Retina (tissue), 1 donor: ENCODE data around the gene ATG7.

Source experiments
- DNase-seq: peaks from one replicate; pipeline ENCODE4 v3.0.0-alpha.2; 2016

ATG7 gene

DNA sequence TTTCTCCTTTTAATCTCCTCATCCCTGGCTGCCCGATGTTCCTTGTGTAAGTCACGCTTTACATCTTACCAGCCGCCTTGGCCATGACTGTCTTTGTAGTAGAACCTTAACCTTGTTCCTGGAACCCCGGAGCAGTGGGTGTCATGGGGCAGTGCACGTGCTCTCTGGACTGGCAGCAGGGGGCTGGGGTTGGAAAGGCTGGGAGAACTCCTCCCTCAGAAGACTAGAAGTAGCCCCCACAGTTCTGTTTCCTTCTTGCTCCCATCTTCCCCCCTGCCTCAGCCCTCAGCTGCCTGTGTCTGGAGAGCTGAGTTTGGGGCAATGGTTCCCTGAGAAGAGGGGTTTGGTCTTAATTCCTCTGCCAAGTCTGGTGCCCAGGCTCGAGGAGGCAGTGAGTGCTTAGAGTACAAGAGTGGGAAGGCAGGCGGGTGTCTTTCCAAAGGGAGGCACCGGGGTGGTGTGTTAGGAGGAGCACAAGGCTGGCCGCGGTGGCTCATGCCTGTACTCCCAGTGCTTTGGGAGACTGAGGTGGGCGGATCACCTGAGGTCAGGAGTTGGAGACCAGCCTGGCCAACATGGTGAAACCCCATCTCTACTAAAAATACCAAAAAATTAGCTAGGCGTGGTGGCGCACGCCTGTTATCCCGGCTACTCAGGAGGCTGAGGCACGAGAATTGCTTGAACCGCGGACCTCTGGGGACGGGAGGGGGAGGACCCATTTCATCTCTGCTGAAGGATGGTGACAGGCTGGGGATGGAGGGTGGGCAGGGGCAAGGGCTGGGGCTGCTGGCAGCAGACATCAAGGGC, 271.1 kb downstream of the ATG7 start:
- no peak for DNase-seq

DNA sequence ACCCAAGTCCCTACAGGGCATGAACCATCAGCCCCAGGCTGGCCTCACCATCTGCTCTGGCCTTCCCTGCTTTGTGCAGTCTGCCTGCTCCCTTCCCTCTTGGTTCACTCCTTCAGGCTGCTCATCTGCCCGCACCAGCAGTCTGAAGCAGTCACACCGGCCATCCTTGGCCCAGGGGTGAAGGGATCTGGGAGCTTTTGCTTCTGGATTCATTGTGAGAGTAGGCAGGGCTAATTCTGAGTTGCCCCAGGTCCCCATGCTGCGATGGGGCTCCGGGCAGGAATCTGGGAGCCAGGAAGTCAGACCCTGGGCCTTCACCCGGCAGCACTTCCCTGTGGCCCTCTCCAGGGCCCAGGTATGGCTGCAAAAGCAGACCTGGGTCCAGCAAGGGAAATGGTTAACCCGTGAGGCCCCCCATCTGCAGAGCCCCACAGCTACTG, 271.8 kb downstream of the ATG7 start:
- no peak for DNase-seq

DNA sequence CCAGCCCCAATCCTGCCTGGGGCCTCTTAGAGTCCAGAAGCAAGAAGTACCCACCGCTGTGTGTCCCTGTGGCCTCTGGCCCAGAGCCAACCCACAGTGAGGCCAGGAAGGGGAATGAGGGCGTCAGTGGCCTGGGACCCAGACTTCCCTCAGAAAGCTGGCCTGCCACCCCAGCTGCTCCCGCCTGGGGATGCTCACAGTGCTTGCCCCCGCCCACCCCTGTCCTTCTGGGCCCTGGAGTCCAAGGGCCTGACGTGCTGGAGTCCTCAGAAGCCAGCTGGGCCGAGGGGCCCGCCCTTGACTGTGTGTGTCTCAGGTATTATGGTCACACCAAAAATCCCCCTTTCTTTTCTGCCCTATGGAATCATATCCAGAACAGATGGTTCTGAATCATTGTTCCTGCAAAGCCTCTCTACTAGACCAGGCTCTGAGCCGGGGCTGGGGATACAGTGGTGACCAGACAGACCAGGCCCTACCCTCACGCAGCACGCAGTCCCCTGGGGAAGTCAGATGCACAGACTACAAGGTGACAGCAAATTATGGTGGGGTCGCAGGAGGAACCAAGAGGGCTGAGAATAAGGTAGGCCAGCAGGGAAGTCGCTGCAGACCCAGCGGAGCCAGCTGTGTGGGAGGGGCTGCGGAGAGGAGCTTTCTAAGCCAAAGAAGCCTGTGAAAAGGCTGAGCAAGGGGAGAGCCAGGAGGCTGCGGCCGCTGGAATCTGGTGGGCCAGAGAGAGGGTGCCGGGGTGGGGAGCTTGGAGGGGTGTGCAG, 272.4 kb downstream of the ATG7 start:
- DNase-seq = no peak

DNA sequence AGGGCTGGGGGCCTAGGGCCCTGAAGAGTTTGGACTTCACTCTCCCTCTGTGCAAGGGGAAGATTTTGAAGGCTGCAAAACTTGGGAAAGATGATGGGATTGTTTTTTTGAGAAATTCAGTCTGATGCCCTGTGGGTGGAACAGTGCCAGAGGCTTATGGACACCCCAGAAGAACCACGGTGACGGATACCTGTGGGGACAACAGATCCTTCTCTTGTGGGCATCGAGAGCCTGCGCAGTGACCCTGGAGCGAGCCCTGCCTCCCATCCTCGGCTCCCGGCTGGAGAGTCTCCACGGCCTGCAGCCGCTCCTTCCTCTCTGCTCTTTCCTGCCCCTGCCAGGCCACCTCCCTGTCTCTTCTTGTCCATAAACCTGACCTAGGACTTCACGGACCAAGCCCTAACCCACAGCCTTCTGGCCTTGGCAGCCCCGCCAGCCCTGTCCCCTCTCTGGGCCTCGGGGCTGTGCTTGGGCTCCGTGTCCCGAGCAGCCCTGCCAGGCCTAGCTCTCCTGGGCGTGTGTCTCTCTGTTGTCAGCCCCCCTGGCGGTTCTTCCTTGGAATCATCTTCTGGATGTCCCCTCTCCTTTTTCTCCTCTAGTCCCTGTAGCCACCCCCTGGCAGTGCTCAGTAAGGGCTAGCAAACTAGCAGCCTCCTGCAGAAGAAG, 273.1 kb downstream of the ATG7 start:
- DNase-seq = no peak

DNA sequence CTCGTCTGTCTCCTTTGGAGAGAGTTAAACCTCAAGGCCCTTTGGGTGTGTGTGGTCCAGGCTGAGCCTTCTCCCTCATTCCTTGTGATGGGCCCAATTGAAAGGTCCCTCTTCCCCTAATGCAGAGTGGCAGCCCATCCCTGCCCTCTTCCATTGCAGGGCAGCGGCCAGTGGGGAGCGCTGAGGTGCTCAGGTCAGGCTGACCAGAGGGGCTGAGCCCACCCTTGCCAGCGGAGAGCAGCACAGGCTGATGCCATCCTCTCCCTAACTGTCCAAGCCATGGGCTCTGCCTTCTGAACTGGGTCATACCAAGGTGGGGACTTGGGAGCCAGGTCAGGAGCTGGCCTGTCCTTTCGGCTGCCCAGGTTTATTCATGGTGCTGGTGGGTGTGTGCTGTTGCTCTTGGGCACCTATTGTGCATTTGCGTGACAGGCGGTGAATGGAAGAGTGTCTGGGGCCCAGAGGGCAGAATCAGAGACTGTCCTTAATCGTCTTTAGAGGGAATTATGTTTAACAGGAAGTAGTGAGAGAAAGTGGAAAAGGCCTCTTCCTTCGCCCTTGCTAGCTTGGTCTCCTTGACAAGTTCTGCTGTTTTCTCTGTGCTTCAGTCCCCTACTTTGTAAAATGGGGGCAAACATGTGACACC, 274.6 kb downstream of the ATG7 start:
- no peak for DNase-seq

DNA sequence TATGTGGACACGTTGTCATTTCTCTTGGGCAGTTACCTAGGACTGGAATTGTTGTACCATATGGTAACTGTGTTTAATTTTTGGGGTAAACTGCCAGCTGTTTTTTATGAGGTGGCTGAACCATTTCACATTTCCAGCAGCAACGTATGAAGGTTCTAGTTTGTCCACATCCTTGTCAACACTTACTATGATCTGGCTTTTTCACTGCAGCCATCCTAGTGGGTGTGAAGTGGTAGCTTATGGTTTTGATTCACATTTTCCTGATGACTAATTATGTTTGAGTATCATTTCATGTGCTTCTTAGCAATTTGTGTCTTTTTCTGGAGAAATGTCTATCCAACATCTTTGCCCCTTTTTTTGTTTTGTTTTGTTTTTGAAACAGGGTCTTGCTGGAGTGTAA, 275.3 kb downstream of the ATG7 start:
- DNase-seq = no peak

DNA sequence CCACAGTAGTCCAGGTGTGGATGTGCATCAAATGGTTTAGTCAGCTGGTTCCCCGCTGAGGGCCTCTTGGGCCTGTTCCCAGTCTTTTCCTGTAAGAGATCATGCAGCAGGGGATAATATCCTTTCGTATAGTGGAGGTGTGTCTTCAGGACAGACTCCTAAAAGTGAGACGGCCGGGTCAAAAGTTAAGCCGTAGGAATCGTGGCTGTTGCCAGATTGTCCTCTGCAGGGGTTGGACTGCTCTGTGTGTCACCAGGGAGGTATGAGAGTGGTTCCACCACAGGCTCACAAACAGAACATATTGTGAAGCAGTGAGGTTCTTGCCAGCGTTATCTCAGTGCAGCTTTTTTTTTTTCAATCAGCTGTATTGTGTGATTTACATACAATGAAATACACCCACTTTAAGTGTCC, 276.5 kb downstream of the ATG7 start:
- no peak for DNase-seq

DNA sequence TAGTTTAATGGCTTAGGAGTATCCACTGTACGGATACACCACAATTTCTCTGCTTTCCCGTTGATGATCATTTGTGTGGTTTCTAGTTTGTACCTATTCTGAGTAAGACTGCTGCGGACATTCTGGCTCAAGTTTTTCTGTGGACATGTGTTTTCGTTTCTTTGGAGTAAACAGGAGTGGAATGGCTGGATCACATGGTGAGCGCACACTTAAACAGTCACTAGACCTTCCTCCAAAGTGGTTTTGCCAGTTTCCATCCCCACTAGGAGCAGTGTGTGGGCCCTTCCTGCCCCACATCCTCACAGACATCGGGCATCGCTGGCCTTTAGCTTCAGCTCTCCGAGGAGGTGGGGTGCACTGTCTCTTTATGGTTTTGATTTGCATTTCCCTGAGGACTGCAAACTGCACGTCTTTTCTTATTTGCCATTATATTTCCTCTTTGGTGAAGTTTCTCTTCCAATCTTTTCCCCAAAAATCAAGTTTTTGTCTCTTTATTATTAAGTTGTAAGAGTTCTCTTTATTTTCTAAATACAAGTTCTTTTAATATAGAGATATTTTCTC, 277.5 kb downstream of the ATG7 start:
- no peak for DNase-seq

DNA sequence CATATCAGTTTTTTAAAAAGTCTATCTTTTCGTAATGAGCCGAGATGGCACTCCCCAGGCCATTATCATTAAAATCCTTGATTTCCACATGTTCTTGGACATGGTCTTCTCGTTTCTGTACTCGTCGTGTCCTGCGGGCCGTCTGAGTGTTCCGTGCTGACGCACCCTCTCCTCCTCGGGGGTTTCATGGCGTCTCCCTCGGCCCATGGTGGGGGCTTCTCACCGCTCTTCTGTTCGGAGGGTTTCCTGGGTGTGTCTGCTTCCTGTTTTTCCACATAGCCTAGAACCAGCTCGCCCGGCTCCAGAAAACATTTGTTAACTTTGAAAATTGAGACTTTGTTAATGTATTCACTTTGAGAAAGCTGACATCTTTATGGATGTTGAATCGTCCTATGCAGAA, 278.8 kb downstream of the ATG7 start:
- no peak for DNase-seq

DNA sequence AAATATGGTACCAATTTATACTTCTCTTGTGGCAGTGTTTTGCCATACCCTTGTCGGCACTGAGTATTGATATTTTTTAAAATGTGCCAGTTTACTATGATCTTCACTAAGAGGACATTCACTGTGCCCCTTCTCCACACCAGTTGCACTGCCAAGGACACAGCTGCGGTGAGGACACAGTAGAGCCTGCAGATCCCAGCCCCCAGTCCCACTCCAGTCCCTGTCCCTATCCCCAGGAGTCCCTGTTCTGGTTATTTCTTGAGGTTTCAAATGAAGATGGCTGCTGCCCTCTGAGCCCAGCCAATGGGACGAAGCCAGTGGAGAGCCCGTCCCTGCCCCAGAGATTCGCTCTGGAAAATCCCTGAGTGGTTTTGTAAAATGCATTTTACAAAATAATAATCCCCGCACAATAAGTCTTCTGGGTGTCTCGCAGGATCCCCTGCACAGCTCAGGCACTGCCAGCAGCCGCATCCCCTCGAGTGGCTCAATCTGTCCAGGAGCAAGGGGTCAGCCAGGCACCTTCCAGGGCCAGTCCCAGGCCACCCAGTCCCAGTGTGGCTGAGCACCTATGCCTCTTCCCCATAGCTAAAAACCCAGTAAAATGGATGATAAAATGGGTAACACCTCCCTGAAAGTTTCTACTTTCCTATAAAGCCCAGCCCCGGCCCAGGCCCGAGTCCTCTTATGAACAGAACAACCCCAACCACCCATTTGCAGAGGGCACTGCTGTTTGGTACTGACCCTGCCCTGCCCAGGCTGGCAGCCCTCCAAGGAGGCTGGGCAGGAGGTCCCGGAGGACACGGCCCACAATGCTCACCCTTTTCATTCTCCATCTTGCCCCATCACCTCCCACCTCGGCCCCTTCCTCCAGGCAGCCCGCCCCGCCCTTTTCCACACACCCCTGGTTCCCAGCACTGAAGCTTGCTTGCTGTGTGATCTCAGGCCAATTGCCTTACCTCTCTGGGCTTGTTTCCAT, 280.4 kb downstream of the ATG7 start:
- no peak for DNase-seq

DNA sequence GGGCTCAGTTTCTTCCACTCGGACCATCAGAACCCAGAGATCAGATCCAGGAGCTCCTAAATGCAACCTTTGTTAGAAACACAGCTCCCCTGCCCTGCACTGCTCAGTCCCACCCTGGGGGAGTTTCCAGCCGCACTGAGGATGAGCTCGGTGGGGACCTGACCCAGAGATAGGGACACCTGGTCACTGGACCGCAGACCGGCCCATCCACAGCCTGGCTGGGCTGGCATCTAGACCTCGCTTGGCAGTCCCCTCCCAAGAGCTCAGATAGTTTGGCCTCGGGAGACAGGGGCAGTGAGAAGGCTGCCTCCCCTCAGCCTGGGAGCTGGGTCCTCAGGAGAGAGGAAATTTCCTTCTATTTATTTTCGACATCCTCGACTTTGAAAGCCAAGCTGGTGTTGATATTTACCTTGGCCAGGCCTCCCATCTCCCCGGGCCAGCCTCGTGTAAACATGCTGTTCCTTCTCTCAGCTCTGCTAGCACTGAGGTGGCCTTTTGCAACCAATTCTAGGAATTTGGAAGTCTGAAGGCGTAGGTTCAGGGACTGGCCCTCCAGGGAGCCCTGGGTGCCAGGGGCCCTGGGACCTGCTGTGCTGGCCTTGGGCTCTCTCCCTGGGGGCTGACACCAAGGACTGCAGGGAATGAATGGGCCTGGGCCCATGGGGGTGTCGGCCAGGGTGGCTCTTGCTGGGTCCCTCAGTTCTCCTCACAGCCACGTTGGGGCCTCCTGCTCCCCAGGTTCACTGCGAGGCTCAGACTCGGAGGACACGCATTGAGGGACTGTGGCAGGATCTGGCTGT, 281.4 kb downstream of the ATG7 start:
- DNase-seq = no peak

DNA sequence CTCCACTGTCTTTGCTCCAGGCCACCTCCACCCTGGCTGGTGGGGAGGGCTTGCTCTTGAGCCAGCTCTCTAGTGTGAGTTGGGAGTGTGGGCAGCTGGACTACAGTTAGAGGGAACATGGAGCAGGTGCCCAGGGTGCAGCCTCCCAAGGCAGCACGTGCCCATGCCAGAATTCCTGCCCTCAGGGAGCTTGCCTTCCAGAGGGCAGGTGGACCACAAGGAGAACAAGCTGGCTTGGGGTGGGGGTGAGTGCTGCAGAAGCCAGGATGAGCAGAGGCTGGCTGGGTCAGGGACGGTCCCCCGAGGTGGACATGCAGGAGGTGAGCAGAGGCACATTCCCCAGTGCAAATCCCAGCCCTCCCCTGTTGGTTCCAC, 282.0 kb downstream of the ATG7 start:
- no peak for DNase-seq

DNA sequence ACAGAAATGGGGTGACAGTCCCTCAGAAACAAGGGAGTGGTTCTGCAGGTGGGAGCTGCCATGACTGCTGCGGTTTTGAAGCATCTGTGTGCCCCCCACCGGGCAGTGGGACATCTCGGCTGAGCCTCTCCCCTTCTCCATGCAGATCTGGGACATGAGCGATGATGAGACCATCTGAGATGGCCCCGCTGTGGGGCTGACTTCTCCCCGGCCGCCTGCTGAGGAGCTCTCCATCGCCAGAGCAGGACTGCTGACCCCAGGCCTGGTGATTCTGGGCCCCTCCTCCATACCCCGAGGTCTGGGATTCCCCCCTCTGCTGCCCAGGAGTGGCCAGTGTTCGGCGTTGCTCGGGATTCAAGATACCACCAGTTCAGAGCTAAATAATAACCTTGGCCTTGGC, 282.5 kb downstream of the ATG7 start:
- no peak for DNase-seq

DNA sequence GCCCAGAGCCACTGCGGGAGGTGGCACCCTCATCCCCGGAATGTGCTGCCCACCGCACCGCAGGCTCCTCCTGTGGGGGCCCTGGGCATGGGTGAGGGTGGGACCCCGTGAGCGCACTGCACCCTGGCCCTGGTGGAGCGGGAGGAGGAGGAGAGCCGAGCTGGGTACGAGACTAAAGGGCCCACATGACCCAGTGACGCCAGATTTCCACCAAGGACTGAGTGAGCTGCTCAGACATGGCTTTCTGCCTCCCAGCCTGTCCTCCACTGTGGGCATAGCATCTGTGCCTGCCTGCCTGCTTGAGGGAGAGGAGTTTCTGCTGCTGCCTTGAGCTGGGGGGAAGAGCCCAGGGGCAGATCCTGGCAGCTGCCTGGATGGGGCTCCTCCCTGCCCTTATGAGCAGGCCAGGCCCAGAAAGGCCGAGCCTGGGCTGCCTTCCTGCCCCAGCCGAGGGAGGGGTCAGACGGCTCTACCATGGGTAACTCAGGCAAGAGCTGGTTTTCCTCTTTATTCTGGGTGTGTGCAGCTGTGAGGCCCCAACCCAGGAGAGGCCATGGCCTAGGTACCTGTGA, 283.1 kb downstream of the ATG7 start:
- no peak for DNase-seq

DNA sequence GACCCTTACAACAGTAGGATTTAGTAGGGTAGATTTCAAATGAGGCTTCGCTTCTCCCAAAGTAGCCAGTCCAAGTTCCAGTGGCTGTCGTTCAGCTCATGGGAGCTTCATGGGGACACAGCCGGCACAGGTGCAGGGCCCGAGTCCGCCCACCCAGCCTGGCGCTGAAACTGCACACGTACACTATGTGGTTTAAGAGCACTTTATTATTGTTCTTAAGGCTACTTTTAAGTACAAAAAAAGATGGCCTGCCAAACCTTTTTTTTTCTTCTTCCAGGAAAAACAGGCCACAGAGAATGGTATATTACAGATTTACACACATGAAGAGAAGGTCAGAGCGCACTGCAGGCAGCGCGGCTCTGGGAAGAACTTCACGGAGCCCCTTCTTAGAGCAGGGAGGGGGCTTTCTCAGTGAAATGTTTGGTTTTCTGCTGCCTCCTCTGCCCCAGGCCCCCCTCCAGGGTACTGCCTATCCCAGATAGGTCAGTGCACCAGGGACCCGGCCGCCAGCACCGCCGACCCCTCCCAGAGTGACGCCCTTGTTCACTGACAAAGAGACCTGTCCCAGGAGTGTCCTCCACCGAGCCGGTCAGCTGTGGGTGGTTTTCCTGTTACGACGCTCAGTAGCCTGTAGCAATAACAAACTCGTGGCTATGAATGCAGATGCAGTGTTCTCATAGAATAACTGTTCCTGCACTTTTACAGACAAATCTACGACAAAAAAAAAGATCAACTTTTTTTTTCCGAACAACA, 283.9 kb downstream of the ATG7 start:
- no peak for DNase-seq

DNA sequence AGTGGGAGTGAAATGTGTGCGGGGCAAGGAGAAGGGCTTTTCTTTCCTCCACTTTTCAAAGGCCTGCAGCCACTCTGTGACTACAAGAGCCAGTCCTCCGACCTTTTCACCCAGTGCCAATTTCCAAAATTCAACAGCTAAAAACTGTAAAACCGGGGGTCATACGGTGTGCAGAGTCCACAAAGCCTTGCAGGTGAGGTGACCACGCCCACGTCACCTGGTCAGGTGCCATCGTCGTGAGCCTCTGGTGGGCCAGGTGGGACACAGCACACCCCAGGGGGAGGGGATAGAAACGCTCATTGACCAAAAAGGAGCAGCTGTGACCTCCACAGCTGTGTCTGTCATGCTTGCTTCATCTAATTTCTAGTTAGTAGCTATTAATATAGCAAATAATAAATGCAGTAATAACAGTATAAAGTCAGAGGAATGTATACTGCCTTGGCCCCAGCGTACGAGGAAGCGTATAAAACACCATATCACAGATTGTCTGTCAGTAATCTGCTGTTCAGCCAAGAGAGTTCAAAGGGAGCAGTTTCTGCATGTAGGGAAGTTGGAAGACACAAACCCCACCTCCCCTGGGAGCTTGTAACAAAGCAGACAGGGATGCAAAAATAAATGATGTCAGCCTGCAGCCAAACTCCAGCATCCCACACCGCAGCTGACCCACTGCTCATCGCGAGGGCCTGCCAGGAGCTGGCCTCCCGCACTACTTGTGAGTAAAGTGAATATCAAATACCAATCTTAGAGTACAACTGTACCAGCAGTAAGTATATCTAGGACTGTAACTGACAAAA, 284.9 kb downstream of the ATG7 start:
- DNase-seq = no peak

DNA sequence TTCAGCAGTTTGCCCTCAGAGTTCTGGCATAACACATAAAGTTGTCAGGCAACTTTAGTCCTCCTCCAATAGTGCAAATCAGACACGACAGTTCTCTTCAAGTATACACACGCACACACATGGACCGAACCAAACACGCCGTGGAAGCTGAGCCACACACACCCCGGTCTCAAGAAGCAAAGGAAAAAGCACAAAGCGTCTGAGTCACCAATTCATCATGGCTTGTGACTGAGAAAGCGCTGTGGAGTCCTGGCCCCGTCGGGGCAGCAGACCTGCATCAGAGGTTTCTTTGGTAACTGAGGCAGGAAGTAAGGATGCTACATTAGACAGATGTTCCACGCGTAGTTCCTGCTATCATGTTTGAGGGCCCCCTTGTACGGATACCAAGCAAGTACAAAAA, 285.8 kb downstream of the ATG7 start:
- no peak for DNase-seq

DNA sequence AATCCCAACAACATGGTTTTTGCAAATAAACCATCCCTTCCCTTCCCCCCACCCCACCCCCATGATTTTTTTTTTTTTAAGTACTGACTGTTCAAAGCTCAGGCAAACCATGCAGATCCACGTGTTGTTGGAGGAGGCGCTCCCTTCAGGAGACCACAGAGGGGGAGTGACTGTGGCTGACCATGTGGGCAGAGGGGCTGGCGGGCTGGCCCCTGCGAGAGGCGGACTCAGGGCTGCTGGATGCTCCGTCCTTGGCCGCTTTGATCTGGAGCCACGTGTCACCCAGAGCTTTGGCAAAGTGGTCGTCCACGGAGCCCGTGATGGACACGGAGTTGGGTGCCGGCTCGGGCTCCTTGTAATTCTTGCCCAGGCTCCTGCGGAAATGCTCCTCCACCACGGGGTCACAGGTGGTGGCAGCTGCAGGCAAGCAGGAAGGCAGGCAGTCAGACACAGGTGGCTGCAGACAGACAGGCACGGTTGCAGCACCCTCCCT, 286.3 kb downstream of the ATG7 start:
- DNase-seq = no peak
